H9 (cell line): ENCODE data around the gene KLF15. TPM values are rescaled to one million over a fixed set of nuclear protein-coding genes. Genes with fewer than 3 reads are reported as not detected.
A peak's percentile ranks its signal among the peaks of the same experiment; 100 is the strongest.

ENCODE experiments used
- DNase-seq: peaks from one replicate; pipeline ENCODE4 v3.0.0-alpha.2; 2017
- H2AFZ ChIP-seq: one replicate; pipeline ENCODE4 v1.6.1; 2013; ENCODE audit warnings: mild to moderate bottlenecking, low read length, control low read depth, moderate library complexity
- H2AK5ac ChIP-seq: 2 replicates; pipeline ENCODE4 v1.6.1; 2013; ENCODE audit warnings: low read length, control low read depth, mixed read lengths; ENCODE audit not compliant: insufficient read length
- H2BK120ac ChIP-seq: one replicate; pipeline ENCODE4 v1.6.1; 2013; ENCODE audit warnings: low read depth, mild to moderate bottlenecking, low read length, control low read depth, inconsistent platforms; ENCODE audit not compliant: poor library complexity, severe bottlenecking
- H2BK12ac ChIP-seq: 2 replicates; pipeline ENCODE4 v1.6.1; 2013; ENCODE audit warnings: low read length, control low read depth, mixed read lengths, low read depth; ENCODE audit not compliant: insufficient read length
- H2BK15ac ChIP-seq: 2 replicates; pipeline ENCODE4 v1.6.1; 2013; ENCODE audit warnings: low read depth, low read length, control low read depth
- H2BK20ac ChIP-seq: one replicate; pipeline ENCODE4 v1.6.1; 2013; ENCODE audit warnings: low read depth, mild to moderate bottlenecking, low read length, control low read depth, inconsistent platforms; ENCODE audit not compliant: poor library complexity, severe bottlenecking
- H2BK5ac ChIP-seq: 2 replicates; pipeline ENCODE4 v1.6.1; 2013; ENCODE audit warnings: low read length, control low read depth, mixed read lengths; ENCODE audit not compliant: insufficient read length
- H3K14ac ChIP-seq: 2 replicates; pipeline ENCODE4 v1.6.1; 2013; ENCODE audit warnings: low read length, control low read depth; ENCODE audit not compliant: insufficient read depth
- H3K18ac ChIP-seq: 2 replicates; pipeline ENCODE4 v1.6.1; 2013; ENCODE audit warnings: low read depth, mild to moderate bottlenecking, mixed read lengths, low read length, control low read depth; ENCODE audit not compliant: insufficient read length
- H3K23ac ChIP-seq: 2 replicates; pipeline ENCODE4 v1.6.1; 2013; ENCODE audit warnings: low read length, control low read depth, mixed read lengths, low read depth; ENCODE audit not compliant: insufficient read length
- H3K23me2 ChIP-seq: 2 replicates; pipeline ENCODE4 v1.6.1; 2013; ENCODE audit warnings: low read depth, mild to moderate bottlenecking, mixed read lengths, low read length, control low read depth; ENCODE audit not compliant: insufficient read length, poor library complexity, severe bottlenecking
- H3K27ac ChIP-seq: 2 replicates; pipeline ENCODE4 v1.5.1; 2013; ENCODE audit warnings: low read length, control low read depth, mixed read lengths, low read depth; ENCODE audit not compliant: insufficient read length
- H3K27me3 ChIP-seq: 2 replicates; pipeline ENCODE4 v1.6.1; 2013; ENCODE audit warnings: low read length, control low read depth, inconsistent platforms; ENCODE audit not compliant: insufficient read depth
- H3K4ac ChIP-seq: 2 replicates; pipeline ENCODE4 v1.6.1; 2013; ENCODE audit warnings: low read depth, mild to moderate bottlenecking, control low read depth, inconsistent platforms, low read length, moderate library complexity
- H3K4me1 ChIP-seq: 2 replicates; pipeline ENCODE4 v1.6.1; 2013; ENCODE audit warnings: low read length, control low read depth, inconsistent platforms; ENCODE audit not compliant: insufficient read depth
- H3K4me2 ChIP-seq: 2 replicates; pipeline ENCODE4 v1.6.1; 2013; ENCODE audit warnings: low read length, control low read depth, mixed read lengths; ENCODE audit not compliant: insufficient read length, insufficient read depth
- H3K56ac ChIP-seq: 2 replicates; pipeline ENCODE4 v1.6.1; 2013; ENCODE audit warnings: low read depth, mild to moderate bottlenecking, mixed read lengths, low read length, control low read depth; ENCODE audit not compliant: insufficient read length
- H3K79me1 ChIP-seq: 2 replicates; pipeline ENCODE4 v1.6.1; 2013; ENCODE audit warnings: low read depth, mild to moderate bottlenecking, moderate library complexity, low read length, control low read depth, inconsistent platforms; ENCODE audit not compliant: insufficient read depth, poor library complexity, severe bottlenecking
- H3K79me2 ChIP-seq: 2 replicates; pipeline ENCODE4 v1.6.1; 2013; ENCODE audit warnings: low read length, control low read depth, inconsistent platforms; ENCODE audit not compliant: insufficient read depth
- H3K9ac ChIP-seq: 2 replicates; pipeline ENCODE4 v1.6.1; 2013; ENCODE audit warnings: low read length, control low read depth, mixed read lengths; ENCODE audit not compliant: insufficient read length; ENCODE audit errors: extremely low read depth
- H3K9me3 ChIP-seq: one replicate; pipeline ENCODE4 v1.6.1; 2013; ENCODE audit warnings: low read depth, low read length, inconsistent platforms; ENCODE audit not compliant: control insufficient read depth
- H3T11ph ChIP-seq: one replicate; pipeline ENCODE4 v1.6.1; 2013; ENCODE audit warnings: mild to moderate bottlenecking, low read length, control low read depth, inconsistent platforms
- H4K20me1 ChIP-seq: one replicate; pipeline ENCODE4 v1.6.1; 2013; ENCODE audit not compliant: control insufficient read depth, insufficient read length, insufficient read depth
- H4K5ac ChIP-seq: 2 replicates; pipeline ENCODE4 v1.6.1; 2013; ENCODE audit warnings: low read depth, mild to moderate bottlenecking, mixed read lengths, low read length, control low read depth; ENCODE audit not compliant: insufficient read length
- H4K8ac ChIP-seq: replicated peaks from 2 replicates; pipeline ENCODE4 v1.6.1; 2013; ENCODE audit warnings: low read length, control low read depth, mixed read lengths, low read depth; ENCODE audit not compliant: insufficient read length
- H4K91ac ChIP-seq: 2 replicates; pipeline ENCODE4 v1.6.1; 2013; ENCODE audit warnings: low read depth, mild to moderate bottlenecking, moderate library complexity, mixed read lengths, low read length, control low read depth; ENCODE audit not compliant: insufficient read length
- H3K27ac Mint-ChIP-seq, 3 experiments: 2 replicates in 2 of 3; 3 replicates in 1 of 3; pipeline ENCODE4 v1.8.0; 2020 to 2021; ENCODE audit warnings: mixed read lengths in 3 of 3, mild to moderate bottlenecking in 1 of 3, moderate library complexity in 1 of 3
- H3K27me3 Mint-ChIP-seq: 2 replicates; pipeline ENCODE4 v1.8.0; 2021; ENCODE audit warnings: low read depth, mild to moderate bottlenecking, moderate library complexity, mixed read lengths
- H3K36me3 Mint-ChIP-seq, 3 experiments: 2 replicates in 2 of 3; 3 replicates in 1 of 3; pipeline ENCODE4 v1.8.0; 2020 to 2021; ENCODE audit warnings: low read depth in 3 of 3, mixed read lengths in 3 of 3; ENCODE audit not compliant: insufficient read depth in 1 of 3
- H3K4me1 Mint-ChIP-seq, 2 experiments: 2 replicates each; pipeline ENCODE4 v1.8.0; 2020; ENCODE audit warnings: mixed read lengths in 2 of 2
- H3K4me3 Mint-ChIP-seq, 2 experiments: 2 replicates in 1 of 2; 3 replicates in 1 of 2; pipeline ENCODE4 v1.8.0; 2020 to 2021; ENCODE audit warnings: mild to moderate bottlenecking in 2 of 2, mixed read lengths in 2 of 2, moderate library complexity in 1 of 2
- H3K9me3 Mint-ChIP-seq, 2 experiments: 2 replicates in 1 of 2; 3 replicates in 1 of 2; pipeline ENCODE4 v1.8.0; 2020; ENCODE audit warnings: mild to moderate bottlenecking in 2 of 2, mixed read lengths in 2 of 2, moderate library complexity in 1 of 2
- WGBS: extraction: QIAGEN DNeasy Blood & Tissue Kit; methylation state at CpG from one replicate; pipeline ENCODE4 v1.1.7; 2013; ENCODE audit warnings: missing lambda C conversion rate, low lambda C conversion rate, mixed read lengths; ENCODE audit not compliant: insufficient read length; ENCODE audit errors: extremely low coverage; 5-methylcytosine and 5-hydroxymethylcytosine counted together
- long read RNA-seq: library from polyadenylated mRNA; unstranded; transcript quantifications from one replicate; pipeline ENCODE4 v2.0.0, GENCODE V29; 2020
- total RNA-seq: library from RNA; stranded (reverse); gene quantifications from 2 replicates; pipeline ENCODE4 v1.2.1, GENCODE V29; 2021
- TF ChIP-seq, protein P1 (sequence below): fragments of 200-600 bp; sonication (generic); conservative IDR thresholded peaks from 3 replicates; pipeline ENCODE4 v1.8.0; 2021; ENCODE audit warnings: antibody characterized with exemption, mild to moderate bottlenecking

Gene KLF15
- 10.8 and 11.4 TPM in 2 replicates for total RNA-seq
- long read RNA-seq, partial matches to known transcripts: 0 of 1 reads
- long read RNA-seq, other reads (novel, unspliced or antisense): 1 of 1 reads

DNA sequence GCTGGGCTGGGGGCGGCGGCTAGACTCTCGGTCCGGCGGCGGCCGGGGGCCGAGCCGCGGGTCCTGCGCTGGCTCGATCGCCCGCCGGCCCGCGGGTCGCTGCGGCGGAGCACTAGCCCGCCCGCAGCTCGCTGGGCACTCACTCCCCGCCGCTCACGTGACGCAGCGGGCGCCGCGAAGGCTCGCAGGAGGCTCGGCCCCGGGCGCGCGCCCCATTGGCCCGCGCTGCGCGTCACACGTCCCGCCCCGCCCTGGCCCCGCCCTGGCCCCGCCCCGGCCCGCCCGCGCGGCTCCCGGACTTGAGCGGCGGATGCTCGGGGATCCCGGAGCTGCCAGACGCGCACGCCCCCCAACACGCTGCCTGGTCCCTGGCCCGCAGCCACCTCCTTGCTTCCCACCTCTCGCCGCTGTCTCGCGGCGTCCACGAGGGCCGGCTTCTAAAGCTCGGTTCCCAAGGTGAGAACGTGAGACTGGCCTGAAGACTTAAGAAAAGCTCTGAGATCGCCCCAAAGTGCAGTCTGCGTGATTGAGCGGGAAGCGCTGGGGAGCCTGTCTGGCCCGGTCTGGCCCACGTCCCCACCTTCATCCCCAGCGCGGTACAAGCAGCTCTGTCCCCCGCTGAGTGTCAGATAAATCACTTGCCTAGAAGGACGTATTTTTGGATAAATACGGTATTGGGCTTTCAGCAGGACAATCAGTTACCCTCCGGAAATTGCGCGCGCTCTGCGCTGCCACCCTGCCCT, at the start of gene KLF15:
KLF15 (minus strand) TSS at position 114 of the 743 bp plus-strand sequence. CDS start 4,486 bp downstream, outside the sequence.
- H3T11ph ChIP-seq: no peak within 1 kb of the TSS
- H4K20me1 ChIP-seq: no peaks in the 10 kb centered on the region
- peak; percentile 90 for DNase-seq
- peak within 1 kb of the TSS; percentile 84 for H3K18ac ChIP-seq
- H3K56ac ChIP-seq: no peak within 1 kb of the TSS
- Mint-ChIP-seq H3K27me3 (peaks cover 28% of the 10 kb centered on the region), H3K36me3 (no peaks in the 10 kb centered on the region; a peak in 1 of 7 replicates), H3K27ac (peak within 1 kb of the TSS; percentile 80 to 87 (median 87); a peak in 5 of 7 replicates), H3K4me1 (peaks cover 25 to 32% of the 10 kb centered on the region in 2 experiments), H3K4me3 (peak within 1 kb of the TSS; percentile 76 to 98), H3K9me3 (no peaks in the 10 kb centered on the region)
- no peak within 1 kb of the TSS for H2BK15ac ChIP-seq
- H3K27ac ChIP-seq: no peak within 1 kb of the TSS
- H3K4ac ChIP-seq: no peak within 1 kb of the TSS; the same call in 1 of the 2 replicates
- no peak within 1 kb of the TSS for H3K23ac ChIP-seq
- H3K79me1 ChIP-seq: no peaks in the 10 kb centered on the region
- H2AFZ ChIP-seq: no peak within 1 kb of the TSS
- no peak within 1 kb of the TSS for H2BK120ac ChIP-seq
- H3K23me2 ChIP-seq: peaks cover 10% of the 10 kb centered on the region
- WGBS: no CpG with 5 or more reads among the region's 86 CpGs
- H2BK20ac ChIP-seq: no peak within 1 kb of the TSS
- no peak within 1 kb of the TSS for H3K9ac ChIP-seq
- peak within 1 kb of the TSS; percentile 79 for H3K4me2 ChIP-seq
- TF ChIP-seq, protein P1, sequence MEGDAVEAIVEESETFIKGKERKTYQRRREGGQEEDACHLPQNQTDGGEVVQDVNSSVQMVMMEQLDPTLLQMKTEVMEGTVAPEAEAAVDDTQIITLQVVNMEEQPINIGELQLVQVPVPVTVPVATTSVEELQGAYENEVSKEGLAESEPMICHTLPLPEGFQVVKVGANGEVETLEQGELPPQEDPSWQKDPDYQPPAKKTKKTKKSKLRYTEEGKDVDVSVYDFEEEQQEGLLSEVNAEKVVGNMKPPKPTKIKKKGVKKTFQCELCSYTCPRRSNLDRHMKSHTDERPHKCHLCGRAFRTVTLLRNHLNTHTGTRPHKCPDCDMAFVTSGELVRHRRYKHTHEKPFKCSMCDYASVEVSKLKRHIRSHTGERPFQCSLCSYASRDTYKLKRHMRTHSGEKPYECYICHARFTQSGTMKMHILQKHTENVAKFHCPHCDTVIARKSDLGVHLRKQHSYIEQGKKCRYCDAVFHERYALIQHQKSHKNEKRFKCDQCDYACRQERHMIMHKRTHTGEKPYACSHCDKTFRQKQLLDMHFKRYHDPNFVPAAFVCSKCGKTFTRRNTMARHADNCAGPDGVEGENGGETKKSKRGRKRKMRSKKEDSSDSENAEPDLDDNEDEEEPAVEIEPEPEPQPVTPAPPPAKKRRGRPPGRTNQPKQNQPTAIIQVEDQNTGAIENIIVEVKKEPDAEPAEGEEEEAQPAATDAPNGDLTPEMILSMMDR: no peak
- no peak within 1 kb of the TSS for H2AK5ac ChIP-seq
- H3K79me2 ChIP-seq: no peaks in the 10 kb centered on the region
- no peaks in the 10 kb centered on the region; the same call in 1 of the 2 replicates for H3K27me3 ChIP-seq
- H2BK5ac ChIP-seq: no peak within 1 kb of the TSS
- H4K5ac ChIP-seq: no peak within 1 kb of the TSS
- H2BK12ac ChIP-seq: no peak within 1 kb of the TSS
- H3K9me3 ChIP-seq: no peaks in the 10 kb centered on the region
- H4K8ac ChIP-seq: no peak within 1 kb of the TSS
- peak within 1 kb of the TSS; percentile 37 for H3K14ac ChIP-seq
- H3K4me1 ChIP-seq: peaks cover 4% of the 10 kb centered on the region; the same call in 1 of the 2 replicates
- H4K91ac ChIP-seq: no peak within 1 kb of the TSS
